HEK293 (cell line): Measurements from ENCODE around the gene TSPEAR.

Experiments
- CTCF ChIP-seq: fragments of 450-650 bp; formaldehyde crosslinking; IDR thresholded peaks from 2 replicates; pipeline ENCODE4 v1.5.1; 2016; ENCODE audit warnings: missing biosample characterization, missing genetic modification characterization
- REPIN1 ChIP-seq: fragments of 450-650 bp; formaldehyde crosslinking; IDR thresholded peaks from 2 replicates; pipeline ENCODE4 v1.5.1; 2017; ENCODE audit warnings: missing biosample characterization, missing genetic modification characterization, low read depth
- ZBTB11 ChIP-seq: fragments of 450-650 bp; formaldehyde crosslinking; conservative IDR thresholded peaks from 2 replicates; pipeline ENCODE4 v1.5.1; 2016; ENCODE audit warnings: low read depth, missing biosample characterization, missing genetic modification characterization
- ZNF16 ChIP-seq: fragments of 450-650 bp; formaldehyde crosslinking; IDR thresholded peaks from 2 replicates; pipeline ENCODE4 v1.5.1; 2016; ENCODE audit warnings: low read depth, missing biosample characterization, missing genetic modification characterization
- ZNF341 ChIP-seq: fragments of 450-650 bp; formaldehyde crosslinking; IDR thresholded peaks from 2 replicates; pipeline ENCODE4; 2016; ENCODE audit warnings: low read depth, missing biosample characterization, missing genetic modification characterization
- ZNF501 ChIP-seq: fragments of 450-650 bp; formaldehyde crosslinking; IDR thresholded peaks from 2 replicates; pipeline ENCODE4 v1.5.1; 2016; ENCODE audit warnings: missing biosample characterization, missing genetic modification characterization
- ZNF529 ChIP-seq: fragments of 450-650 bp; formaldehyde crosslinking; IDR thresholded peaks from 2 replicates; pipeline ENCODE4 v1.5.1; 2017; ENCODE audit warnings: missing genetic modification characterization, missing biosample characterization; ENCODE audit not compliant: insufficient replicate concordance
- ZNF624 ChIP-seq: fragments of 450-650 bp; formaldehyde crosslinking; IDR thresholded peaks from 2 replicates; pipeline ENCODE4 v1.5.1; 2017; ENCODE audit warnings: missing biosample characterization, missing genetic modification characterization
- TF ChIP-seq, protein P1 (sequence below): IDR thresholded peaks from 2 replicates; pipeline ENCODE4 v1.6.1; 2011; ENCODE audit warnings: mild to moderate bottlenecking, low read depth, low read length, borderline replicate concordance

DNA sequence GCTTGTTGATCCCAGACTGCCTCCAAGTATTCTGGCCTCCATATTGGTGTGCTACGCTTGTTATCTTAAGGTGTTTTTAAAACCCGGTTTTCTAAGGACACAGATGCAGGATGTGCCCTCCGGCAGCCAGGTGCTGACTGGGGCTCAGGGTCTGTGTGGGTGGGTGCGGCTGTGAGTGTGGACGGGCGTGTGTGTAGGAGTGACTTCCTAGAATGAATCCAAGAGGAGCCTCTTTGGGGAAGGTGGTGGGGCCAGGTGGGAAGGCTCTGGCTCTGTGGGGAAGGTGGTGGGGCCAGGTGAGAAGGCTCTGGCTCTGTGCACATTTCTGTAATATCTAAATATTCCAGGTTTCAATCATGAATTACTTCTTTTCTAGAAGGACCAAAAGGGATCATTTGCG, 12.8 kb upstream of the TSPEAR start:
- TF ChIP-seq, protein P1, sequence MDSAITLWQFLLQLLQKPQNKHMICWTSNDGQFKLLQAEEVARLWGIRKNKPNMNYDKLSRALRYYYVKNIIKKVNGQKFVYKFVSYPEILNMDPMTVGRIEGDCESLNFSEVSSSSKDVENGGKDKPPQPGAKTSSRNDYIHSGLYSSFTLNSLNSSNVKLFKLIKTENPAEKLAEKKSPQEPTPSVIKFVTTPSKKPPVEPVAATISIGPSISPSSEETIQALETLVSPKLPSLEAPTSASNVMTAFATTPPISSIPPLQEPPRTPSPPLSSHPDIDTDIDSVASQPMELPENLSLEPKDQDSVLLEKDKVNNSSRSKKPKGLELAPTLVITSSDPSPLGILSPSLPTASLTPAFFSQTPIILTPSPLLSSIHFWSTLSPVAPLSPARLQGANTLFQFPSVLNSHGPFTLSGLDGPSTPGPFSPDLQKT: no peak
- TF ChIP-seq ZNF501 (tag by site-specific recombination) (no peak), CTCF (no peak), ZBTB11 (tag by site-specific recombination) (no peak), ZNF341 (no peak), ZNF529 (tag by site-specific recombination) (no peak), ZNF16 (tag by site-specific recombination) (no peak), ZNF624 (no peak), REPIN1 (tag by site-specific recombination) (no peak)
